HG03139 (cell line): ENCODE data around the gene GNG3.
A peak's percentile ranks its signal among the peaks of the same experiment; 100 is the strongest.
"Not testable (repeated sequence)": the region's sequence is repeated elsewhere in the genome, so short reads cannot be mapped to it uniquely, and the experiment has no call there.

ENCODE experiments used
- ATAC-seq: cut with Tn5 transposase; IDR thresholded peaks from one replicate; pipeline ENCODE4 v1.9.1; 2021; ENCODE audit not compliant: unreplicated experiment

The GNG3 gene

GRCh38 chr11:62707277-62707861, at the start of gene GNG3, which contains the start of gene BSCL2:
TSS of gene GNG3 (plus strand) at chr11:62707676. CDS start at chr11:62708296, 620 bp downstream.
TSS of gene BSCL2 (minus strand) at chr11:62707424. CDS start at chr11:62707195, 229 bp downstream.
- no peak for ATAC-seq

GRCh38 chr11:62664405-62665074, 42.9 kb upstream of the GNG3 start:
- ATAC-seq = peak; percentile 16

- peak; percentile 69 for ATAC-seq
Observed at GRCh38 chr11:62665075-62665598, 42.3 kb upstream of the GNG3 start, which contains the start of the genes C11orf98 and CSKMT. TSS of gene C11orf98 (minus strand) at chr11:62665210. CDS start at chr11:62665169, 41 bp downstream. TSS of gene CSKMT (plus strand) at chr11:62665312. CDS start at chr11:62665880, 568 bp downstream.

- ATAC-seq = peak; percentile 12
Observed at GRCh38 chr11:62665599-62666258, 41.7 kb upstream of the GNG3 start.

DNA sequence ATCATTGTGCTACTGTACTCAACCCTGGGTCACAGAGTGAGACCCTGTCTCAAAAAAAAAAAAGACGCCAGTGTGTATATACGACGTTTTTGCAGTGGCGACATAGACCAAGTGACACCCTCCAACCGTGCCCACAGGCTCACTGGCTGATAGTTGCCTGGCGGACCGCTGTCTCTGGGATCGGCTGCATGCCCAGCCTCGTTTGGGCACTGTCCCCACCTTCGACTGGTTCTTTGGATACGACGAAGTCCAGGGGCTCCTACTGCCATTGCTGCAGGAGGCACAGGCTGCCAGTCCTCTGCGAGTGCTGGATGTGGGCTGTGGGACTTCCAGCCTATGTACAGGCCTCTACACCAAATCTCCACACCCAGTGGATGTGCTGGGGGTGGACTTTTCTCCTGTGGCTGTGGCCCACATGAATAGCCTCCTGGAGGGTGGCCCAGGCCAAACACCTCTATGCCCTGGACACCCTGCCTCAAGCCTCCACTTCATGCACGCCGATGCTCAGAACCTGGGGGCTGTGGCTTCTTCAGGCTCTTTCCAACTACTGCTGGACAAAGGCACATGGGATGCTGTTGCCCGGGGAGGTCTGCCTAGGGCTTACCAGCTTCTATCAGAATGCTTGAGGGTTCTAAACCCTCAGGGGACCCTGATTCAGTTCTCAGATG, 41.1 kb upstream of the GNG3 start:
- no peak for ATAC-seq

DNA sequence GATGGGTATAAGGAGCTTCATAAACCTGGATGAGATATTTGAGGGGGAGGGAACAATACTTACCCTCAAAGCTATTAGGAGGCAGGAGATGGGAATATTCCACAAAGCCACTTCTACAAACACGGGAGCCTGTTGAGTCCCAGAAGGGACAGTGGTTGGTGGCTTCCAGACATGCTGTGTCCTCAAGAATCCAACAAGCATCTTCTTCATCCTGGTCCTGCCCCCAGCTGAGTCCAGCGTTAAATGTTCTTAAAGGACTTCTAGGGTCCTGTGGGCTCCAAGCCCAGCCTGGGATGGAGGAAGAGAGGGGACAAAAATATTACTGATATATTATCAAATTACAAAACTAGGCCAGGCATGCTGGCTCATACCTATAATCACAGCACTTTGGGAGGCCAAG, 40.0 kb upstream of the GNG3 start:
- ATAC-seq = no peak

DNA sequence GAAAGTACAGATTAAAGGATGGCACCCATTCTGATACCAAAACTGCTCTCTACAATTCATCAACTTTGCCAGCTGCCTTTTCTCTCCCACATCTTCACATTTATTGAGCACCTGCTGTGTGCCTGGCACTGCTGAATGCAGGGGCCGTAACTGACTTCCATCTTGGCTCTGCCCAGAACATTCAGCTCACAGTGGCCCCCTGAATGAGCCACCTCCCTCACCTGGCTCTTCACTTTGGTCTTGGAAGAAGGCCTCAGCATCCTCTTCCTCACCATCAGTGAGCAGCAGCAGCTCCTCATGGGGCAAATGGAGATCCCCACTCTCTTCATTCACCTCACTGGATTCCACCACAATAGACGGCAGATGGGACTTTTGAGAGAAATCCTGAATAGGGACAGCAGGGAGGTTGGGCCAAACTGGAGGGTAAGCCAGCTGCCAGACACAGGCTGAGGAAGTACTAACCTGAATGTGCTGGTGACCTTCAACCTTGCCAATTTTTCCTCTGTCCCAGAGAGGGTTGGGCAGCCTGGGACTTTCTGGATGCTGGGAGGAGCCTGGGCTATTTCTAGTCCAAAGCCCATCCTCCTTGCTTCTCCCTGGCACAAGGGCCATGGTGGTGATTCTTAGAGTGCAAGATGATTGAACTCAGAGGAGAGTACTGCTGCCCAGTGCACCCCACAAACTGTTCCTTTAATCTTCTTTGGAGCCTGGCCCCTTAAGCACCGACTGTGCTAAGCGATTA, 37.9 kb upstream of the GNG3 start:
- no peak for ATAC-seq

GRCh38 chr11:62671236-62671607, 36.3 kb upstream of the GNG3 start:
- no peak for ATAC-seq

GRCh38 chr11:62671608-62672389, 35.7 kb upstream of the GNG3 start, which contains the start of the genes LBHD1 and UQCC3:
TSS of gene LBHD1 (minus strand) at chr11:62672267. CDS start at chr11:62670031, 2,236 bp downstream.
TSS of gene UQCC3 (plus strand) at chr11:62671673. CDS start at chr11:62671746, 73 bp downstream.
- peak; percentile 46 for ATAC-seq

- ATAC-seq = no peak
Observed at GRCh38 chr11:62673196-62673525, 34.3 kb upstream of the GNG3 start.

DNA sequence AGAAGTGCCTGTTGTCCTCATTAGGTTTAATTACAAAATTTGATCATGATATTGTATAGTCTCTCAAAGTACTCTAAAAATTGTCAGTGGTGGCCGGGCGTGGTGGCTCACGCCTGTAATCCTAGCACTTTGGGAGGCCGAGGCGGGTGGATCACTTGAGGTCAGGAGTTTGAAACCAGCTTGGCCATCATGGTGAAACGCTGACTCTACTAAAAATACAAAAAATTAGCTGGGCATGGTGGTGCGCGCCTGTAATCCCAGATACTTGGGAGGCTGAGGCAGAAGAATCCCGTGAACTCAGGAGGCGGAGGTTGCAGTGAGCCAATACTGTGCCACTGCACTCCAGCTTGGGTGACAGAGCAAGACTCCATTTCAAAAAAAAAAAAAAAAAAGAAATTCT, 32.1 kb upstream of the GNG3 start:
- ATAC-seq = not testable (repeated sequence)

GRCh38 chr11:62676698-62677097, 30.8 kb upstream of the GNG3 start:
- no peak for ATAC-seq

DNA sequence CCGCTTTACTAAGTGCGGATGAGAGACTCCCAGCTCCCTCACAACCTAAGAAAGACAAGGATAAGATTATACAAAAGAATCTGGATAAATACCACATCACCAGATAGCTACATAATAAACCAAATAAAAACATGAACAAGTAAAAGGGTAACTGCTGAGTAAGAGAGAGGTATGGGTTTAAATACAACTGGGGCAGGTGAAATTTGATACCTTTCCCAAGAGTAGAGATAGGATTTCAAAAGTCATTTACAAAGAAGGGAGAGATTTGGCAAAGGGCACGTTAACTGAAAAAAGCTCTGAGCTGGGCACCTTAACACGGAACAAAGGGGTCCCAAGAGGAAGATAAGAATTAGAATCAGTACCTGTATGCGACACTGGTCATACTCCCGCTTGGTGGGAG, 30.3 kb upstream of the GNG3 start:
- ATAC-seq = no peak

DNA sequence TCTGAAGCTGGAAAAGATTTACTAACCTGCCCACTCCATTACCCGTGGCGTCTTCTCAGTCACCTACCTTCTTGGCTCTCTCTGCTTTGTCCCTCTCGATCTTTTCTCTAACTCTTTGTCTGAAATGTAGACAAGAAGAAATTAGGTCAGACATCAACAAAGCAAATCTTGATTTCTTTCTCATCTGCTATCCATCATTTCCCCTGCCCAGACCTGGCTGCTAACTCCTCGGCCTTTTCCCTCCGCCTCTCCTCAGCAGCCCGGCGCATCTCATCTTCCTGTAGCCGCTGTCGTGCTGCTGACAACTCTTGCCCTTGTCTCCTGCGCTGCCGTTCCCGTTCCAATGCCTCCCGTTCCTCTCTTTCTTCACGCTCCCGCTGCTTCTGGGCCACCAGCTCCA, 29.8 kb upstream of the GNG3 start:
- no peak for ATAC-seq

- ATAC-seq = no peak
Observed at GRCh38 chr11:62678433-62678769, 29.1 kb upstream of the GNG3 start.

DNA sequence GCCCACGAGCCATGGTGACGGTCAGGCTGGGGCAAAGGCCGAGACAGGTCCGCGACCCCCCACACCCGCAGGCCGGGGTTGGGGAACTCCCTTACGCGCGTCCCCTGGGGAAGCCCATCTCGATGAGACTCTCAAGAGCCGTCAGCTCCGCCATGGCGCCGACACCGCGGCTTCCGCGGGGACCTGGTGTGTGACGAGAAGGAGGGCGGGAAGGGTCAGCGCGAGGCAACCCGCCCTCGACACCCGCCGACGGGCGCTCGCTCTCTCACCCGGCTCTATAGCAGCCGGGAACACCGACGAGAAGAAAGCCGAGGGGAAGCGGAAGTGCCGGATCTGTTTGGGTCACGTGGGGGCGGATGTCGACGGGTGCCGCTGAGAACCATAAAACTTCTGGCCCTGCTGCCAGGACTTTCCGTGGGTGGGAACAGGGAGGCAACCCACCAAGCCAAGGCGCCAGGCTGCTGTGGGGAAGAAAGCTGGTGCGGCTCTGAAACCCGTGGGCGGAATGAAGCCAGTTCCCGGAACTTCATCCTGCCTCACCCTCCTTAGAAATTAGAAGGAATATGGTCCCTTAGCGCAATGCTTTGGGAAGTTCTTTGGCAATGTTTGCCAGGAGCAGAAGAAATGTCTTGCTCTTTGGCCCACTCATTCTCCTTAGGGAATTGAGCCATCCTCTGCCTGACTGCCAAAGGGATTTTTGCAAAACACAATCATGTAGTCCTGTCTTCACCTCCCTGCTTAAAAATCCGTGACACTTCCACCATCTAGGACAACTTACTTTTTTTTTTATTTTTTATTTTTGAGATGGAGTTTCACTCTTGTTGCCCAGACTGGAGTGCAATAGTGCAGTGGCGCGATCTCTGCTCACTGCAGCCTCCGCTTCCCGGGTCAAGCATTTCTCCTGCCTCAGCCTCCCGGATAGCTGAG, 28.4 kb upstream of the GNG3 start, which contains the start of gene UBXN1:
Gene UBXN1, minus strand, starts transcription at position 304 of the 927 bp plus-strand sequence. Its CDS starts 150 bp downstream, at position 154.
- peak; percentile 68 for ATAC-seq

- no peak for ATAC-seq
Observed at GRCh38 chr11:62680825-62681240, 26.6 kb upstream of the GNG3 start.

- no peak for ATAC-seq
Observed at GRCh38 chr11:62682518-62682917, 25.0 kb upstream of the GNG3 start.
